Panc1 (cell line): Measurements from ENCODE around the gene KCNF1. TPM values are rescaled to one million over a fixed set of nuclear protein-coding genes. Genes with fewer than 3 reads are reported as not detected.

Experiments used
- ATAC-seq: fragments of 200-7000 bp; cut with Tn5 transposase; 2 replicates; pipeline ENCODE4 v1.9.1; 2020; ENCODE audit warnings: mild to moderate bottlenecking, moderate library complexity
- BruUV-seq: library from RNA; stranded (reverse); fragments of 400-500 nt; replicated peaks from 2 replicates; lab custom pipeline; 2021; lab: Mats Ljungman, UMichigan
- CTCF ChIA-PET: fragments of 300-600 bp; sonication (Branson Sonifier 250); formaldehyde crosslinking; loops from one replicate; lab custom pipeline; 2022; ENCODE audit warnings: antibody characterized with exemption; lab: Charles Lee
- POLR2A ChIA-PET: fragments of 300-600 bp; sonication (Branson Sonifier 250); formaldehyde crosslinking; loops from one replicate; lab custom pipeline; 2022; ENCODE audit warnings: antibody characterized with exemption; lab: Charles Lee
- DNase-seq: peaks from one replicate; pipeline ENCODE4 v3.0.0-alpha.2; 2010; ENCODE audit warnings: low read depth, low spot score
- H3K27ac ChIP-seq: 2 replicates; pipeline ENCODE4 v1.5.1; 2011; ENCODE audit warnings: mild to moderate bottlenecking, low read length, inconsistent platforms
- H3K27me3 ChIP-seq: fragments of 200-500 bp; sonication (Bioruptor generic); 2 replicates; pipeline ENCODE4 v1.6.0; 2014; ENCODE audit warnings: low read length, inconsistent platforms; ENCODE audit not compliant: control insufficient read depth, insufficient read depth
- H3K36me3 ChIP-seq: fragments of 200-500 bp; sonication (Bioruptor generic); 2 replicates; pipeline ENCODE4 v1.5.1; 2014; ENCODE audit warnings: inconsistent platforms, mild to moderate bottlenecking, low read length, moderate library complexity; ENCODE audit not compliant: control insufficient read depth, insufficient read depth
- H3K4me1 ChIP-seq: 2 replicates; pipeline ENCODE4 v1.5.1; 2011; ENCODE audit warnings: inconsistent platforms, mild to moderate bottlenecking, low read length, moderate library complexity; ENCODE audit not compliant: control insufficient read depth, insufficient read depth
- H3K4me3 ChIP-seq, 2 experiments: 2 replicates each; pipeline ENCODE4 v1.5.1; 2011 to 2012; ENCODE audit warnings: low read depth in 2 of 2, low read length in 2 of 2, mild to moderate bottlenecking in 2 of 2, inconsistent platforms in 1 of 2, moderate library complexity in 1 of 2
- H3K9me3 ChIP-seq: fragments of 200-500 bp; sonication (Bioruptor generic); 2 replicates; pipeline ENCODE4 v1.5.1; 2014; ENCODE audit warnings: low read depth, mild to moderate bottlenecking, inconsistent platforms, low read length, moderate library complexity; ENCODE audit not compliant: control insufficient read depth, insufficient read depth
- POLR2AphosphoS5 ChIP-seq: IDR thresholded peaks from 2 replicates; pipeline ENCODE4 v1.6.1; 2012; ENCODE audit warnings: mild to moderate bottlenecking, low read depth, low read length, moderate library complexity
- SIN3A ChIP-seq: IDR thresholded peaks from 2 replicates; pipeline ENCODE4 v1.6.1; 2012; ENCODE audit warnings: low read depth, mild to moderate bottlenecking, low read length, moderate library complexity, borderline replicate concordance; ENCODE audit not compliant: insufficient read depth
- TCF7L2 ChIP-seq: IDR thresholded peaks from 2 replicates; pipeline ENCODE4 v1.6.1; 2011; ENCODE audit warnings: mild to moderate bottlenecking, low read depth, low read length, inconsistent platforms
- in situ Hi-C: cut with HindIII; loops from 2 replicates; pipeline ENCODE4 v1.10.0; 2016; ENCODE audit warnings: low sequenced_read_pairs, low pct_unique_long_range_greater_than_20kb
- intact Hi-C: fragments of 100-400 bp; cut with micrococcal nuclease; formaldehyde crosslinking; loops from one replicate; pipeline ENCODE4 v1.10.0; 2022; ENCODE audit not compliant: unreplicated experiment
- total RNA-seq: library from RNA; stranded (reverse); gene quantifications from one replicate; pipeline ENCODE4 v1.2.1, GENCODE V29; 2021; ENCODE audit not compliant: unreplicated experiment
- TF ChIP-seq, protein P1 (sequence below): fragments of 450-650 bp; IDR thresholded peaks from 2 replicates; pipeline ENCODE4 v1.5.1; 2017; ENCODE audit warnings: mild to moderate bottlenecking
- TF ChIP-seq, protein P2 (sequence below), 2 experiments: IDR thresholded peaks; 2 replicates each; pipeline ENCODE4 v1.6.1; 2011 to 2012; ENCODE audit warnings: low read depth in 2 of 2, control low read depth in 1 of 2, low read length in 1 of 2, mild to moderate bottlenecking in 1 of 2, moderate library complexity in 1 of 2; ENCODE audit not compliant: insufficient read depth in 1 of 2

Gene KCNF1
- total RNA-seq, 1 experiment from 2014 or later = 0.39 TPM

DNA sequence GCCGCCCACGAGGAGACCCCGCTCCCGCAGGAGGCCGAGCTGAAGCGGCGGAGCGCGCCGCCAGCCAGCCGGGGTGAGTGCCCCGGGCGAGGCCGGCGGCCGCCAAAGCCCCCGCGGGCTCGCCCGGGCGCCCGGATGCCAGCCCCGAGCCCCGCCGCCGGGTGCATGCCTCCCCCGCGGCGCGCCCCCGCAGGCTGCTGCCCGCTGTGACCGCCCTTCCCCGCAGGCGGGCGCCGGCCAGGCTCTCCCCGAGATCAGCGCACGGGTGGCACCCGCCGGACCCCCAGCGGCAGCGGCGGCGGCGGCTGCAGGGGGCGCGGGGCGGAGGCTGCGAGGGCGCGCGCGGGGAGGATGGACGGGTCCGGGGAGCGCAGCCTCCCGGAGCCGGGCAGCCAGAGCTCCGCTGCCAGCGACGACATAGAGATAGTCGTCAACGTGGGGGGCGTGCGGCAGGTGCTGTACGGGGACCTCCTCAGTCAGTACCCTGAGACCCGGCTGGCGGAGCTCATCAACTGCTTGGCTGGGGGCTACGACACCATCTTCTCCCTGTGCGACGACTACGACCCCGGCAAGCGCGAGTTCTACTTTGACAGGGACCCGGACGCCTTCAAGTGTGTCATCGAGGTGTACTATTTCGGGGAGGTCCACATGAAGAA is 470 bp downstream of the KCNF1 start:
- no peaks in the 10 kb centered on the region for H3K9me3 ChIP-seq
- DNase-seq (no peak), ATAC-seq (no peak)
- ChIA-PET POLR2A (interaction anchor here (0.7 kb wide), 1 partner anchor 61 kb away, joined by 10 read pairs; no protein-coding TSS in a partner anchor), CTCF (interaction anchor here (1.3 kb wide), 1 partner anchor 213 kb away, joined by 3 read pairs; no protein-coding TSS in a partner anchor)
- H3K27me3 ChIP-seq = peaks cover 10% of the 10 kb centered on the region
- peak overlapping the region; percentile 33 to 49 for H3K4me3 ChIP-seq
- no peak overlapping the region for H3K27ac ChIP-seq
- BruUV-seq = no TSS peak
- in situ Hi-C loops = no loop called here
- no peaks in the 10 kb centered on the region for H3K36me3 ChIP-seq
- intact Hi-C loops = no loop called here
- TF ChIP-seq, protein P1, sequence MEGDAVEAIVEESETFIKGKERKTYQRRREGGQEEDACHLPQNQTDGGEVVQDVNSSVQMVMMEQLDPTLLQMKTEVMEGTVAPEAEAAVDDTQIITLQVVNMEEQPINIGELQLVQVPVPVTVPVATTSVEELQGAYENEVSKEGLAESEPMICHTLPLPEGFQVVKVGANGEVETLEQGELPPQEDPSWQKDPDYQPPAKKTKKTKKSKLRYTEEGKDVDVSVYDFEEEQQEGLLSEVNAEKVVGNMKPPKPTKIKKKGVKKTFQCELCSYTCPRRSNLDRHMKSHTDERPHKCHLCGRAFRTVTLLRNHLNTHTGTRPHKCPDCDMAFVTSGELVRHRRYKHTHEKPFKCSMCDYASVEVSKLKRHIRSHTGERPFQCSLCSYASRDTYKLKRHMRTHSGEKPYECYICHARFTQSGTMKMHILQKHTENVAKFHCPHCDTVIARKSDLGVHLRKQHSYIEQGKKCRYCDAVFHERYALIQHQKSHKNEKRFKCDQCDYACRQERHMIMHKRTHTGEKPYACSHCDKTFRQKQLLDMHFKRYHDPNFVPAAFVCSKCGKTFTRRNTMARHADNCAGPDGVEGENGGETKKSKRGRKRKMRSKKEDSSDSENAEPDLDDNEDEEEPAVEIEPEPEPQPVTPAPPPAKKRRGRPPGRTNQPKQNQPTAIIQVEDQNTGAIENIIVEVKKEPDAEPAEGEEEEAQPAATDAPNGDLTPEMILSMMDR = no peak
- TF ChIP-seq, protein P2, sequence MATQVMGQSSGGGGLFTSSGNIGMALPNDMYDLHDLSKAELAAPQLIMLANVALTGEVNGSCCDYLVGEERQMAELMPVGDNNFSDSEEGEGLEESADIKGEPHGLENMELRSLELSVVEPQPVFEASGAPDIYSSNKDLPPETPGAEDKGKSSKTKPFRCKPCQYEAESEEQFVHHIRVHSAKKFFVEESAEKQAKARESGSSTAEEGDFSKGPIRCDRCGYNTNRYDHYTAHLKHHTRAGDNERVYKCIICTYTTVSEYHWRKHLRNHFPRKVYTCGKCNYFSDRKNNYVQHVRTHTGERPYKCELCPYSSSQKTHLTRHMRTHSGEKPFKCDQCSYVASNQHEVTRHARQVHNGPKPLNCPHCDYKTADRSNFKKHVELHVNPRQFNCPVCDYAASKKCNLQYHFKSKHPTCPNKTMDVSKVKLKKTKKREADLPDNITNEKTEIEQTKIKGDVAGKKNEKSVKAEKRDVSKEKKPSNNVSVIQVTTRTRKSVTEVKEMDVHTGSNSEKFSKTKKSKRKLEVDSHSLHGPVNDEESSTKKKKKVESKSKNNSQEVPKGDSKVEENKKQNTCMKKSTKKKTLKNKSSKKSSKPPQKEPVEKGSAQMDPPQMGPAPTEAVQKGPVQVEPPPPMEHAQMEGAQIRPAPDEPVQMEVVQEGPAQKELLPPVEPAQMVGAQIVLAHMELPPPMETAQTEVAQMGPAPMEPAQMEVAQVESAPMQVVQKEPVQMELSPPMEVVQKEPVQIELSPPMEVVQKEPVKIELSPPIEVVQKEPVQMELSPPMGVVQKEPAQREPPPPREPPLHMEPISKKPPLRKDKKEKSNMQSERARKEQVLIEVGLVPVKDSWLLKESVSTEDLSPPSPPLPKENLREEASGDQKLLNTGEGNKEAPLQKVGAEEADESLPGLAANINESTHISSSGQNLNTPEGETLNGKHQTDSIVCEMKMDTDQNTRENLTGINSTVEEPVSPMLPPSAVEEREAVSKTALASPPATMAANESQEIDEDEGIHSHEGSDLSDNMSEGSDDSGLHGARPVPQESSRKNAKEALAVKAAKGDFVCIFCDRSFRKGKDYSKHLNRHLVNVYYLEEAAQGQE (IDR thresholded peaks at IDR 0.05; ENCODE audit: insufficient read depth in 1 of 2, low read depth in 2 of 2, low read length in 1 of 2) = no peak
- no peak for TF ChIP-seq POLR2AphosphoS5
- TF ChIP-seq TCF7L2 = no peak
- no peaks in the 10 kb centered on the region for H3K4me1 ChIP-seq

DNA sequence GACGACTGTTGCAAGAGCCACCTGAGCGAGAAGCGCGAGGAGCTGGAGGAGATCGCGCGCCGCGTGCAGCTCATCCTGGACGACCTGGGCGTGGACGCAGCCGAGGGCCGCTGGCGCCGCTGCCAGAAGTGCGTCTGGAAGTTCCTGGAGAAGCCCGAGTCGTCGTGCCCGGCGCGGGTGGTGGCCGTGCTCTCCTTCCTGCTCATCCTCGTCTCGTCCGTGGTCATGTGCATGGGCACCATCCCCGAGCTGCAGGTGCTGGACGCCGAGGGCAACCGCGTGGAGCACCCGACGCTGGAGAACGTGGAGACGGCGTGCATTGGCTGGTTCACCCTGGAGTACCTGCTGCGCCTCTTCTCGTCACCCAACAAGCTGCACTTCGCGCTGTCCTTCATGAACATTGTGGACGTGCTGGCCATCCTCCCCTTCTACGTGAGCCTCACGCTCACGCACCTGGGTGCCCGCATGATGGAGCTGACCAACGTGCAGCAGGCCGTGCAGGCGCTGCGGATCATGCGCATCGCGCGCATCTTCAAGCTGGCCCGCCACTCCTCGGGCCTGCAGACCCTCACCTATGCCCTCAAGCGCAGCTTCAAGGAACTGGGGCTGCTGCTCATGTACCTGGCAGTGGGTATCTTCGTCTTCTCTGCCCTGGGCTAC is 1.2 kb downstream of the KCNF1 start:
- in situ Hi-C loops (no loop called here), intact Hi-C loops (no loop called here)
- Histone ChIP-seq H3K36me3 (no peaks in the 10 kb centered on the region), H3K27me3 (peaks cover 10% of the 10 kb centered on the region), H3K4me1 (no peaks in the 10 kb centered on the region), H3K4me3 (no peak overlapping the region), H3K27ac (no peak overlapping the region), H3K9me3 (no peaks in the 10 kb centered on the region)
- ChIA-PET CTCF (interaction anchor here (1.3 kb wide), 1 partner anchor 212 kb away, joined by 3 read pairs; no protein-coding TSS in a partner anchor), POLR2A (no interaction called here)
- ATAC-seq = no peak
- BruUV-seq = no TSS peak
- TF ChIP-seq TCF7L2 (no peak), SIN3A (no peak)
- TF ChIP-seq, protein P1 = no peak
- TF ChIP-seq, protein P2 (IDR thresholded peaks at IDR 0.05; ENCODE audit: insufficient read depth in 1 of 2, low read depth in 2 of 2, low read length in 1 of 2) = no peak
- DNase-seq = no peak
